Naive thymus-derived CD4-positive, alpha-beta T cell (primary cell): Measurements from ENCODE around the gene CYB561. TPM values are rescaled to one million over a fixed set of nuclear protein-coding genes. Genes with fewer than 3 reads are reported as not detected.

Source experiments
- ATAC-seq: fragments of 150-1000 bp; cut with Tn5 transposase; 2 replicates; pipeline ENCODE4 v1.10.0; 2021; ENCODE audit warnings: mild to moderate bottlenecking, moderate library complexity
- CTCF ChIA-PET: fragments of 350-600 bp; sonication (Branson Sonifier 250); formaldehyde crosslinking; loops from one replicate; lab custom pipeline; 2021; ENCODE audit warnings: antibody characterized with exemption; lab: Charles Lee
- POLR2A ChIA-PET: fragments of 350-600 bp; sonication (Branson Sonifier 250); formaldehyde crosslinking; loops from one replicate; lab custom pipeline; 2021; ENCODE audit warnings: antibody characterized with exemption, inconsistent platforms; lab: Charles Lee
- DNase-seq, 9 donors: peaks; one replicate each; pipeline versions ENCODE4 v3.0.0 to v3.0.0-alpha.2; 2020 to 2022; ENCODE audit warnings: mixed read lengths in 1 of 9
- H3K27ac ChIP-seq: one replicate; pipeline ENCODE4 v1.7.0; 2013; ENCODE audit warnings: mild to moderate bottlenecking, low read depth, low read length, moderate library complexity
- H3K27me3 ChIP-seq, 2 donors: one replicate each; pipeline ENCODE4 v1.7.0; 2013; ENCODE audit warnings: low read length in 2 of 2, mild to moderate bottlenecking in 2 of 2, moderate library complexity in 2 of 2; ENCODE audit not compliant: control insufficient read depth in 2 of 2, insufficient read depth in 2 of 2
- H3K36me3 ChIP-seq, 3 experiments: 1 replicate in 2 of 3; 2 replicates in 1 of 3; pipeline ENCODE4 v1.7.0; 2013; ENCODE audit warnings: low read length in 3 of 3, mild to moderate bottlenecking in 3 of 3, moderate library complexity in 1 of 3; ENCODE audit not compliant: insufficient read depth in 3 of 3, control insufficient read depth in 2 of 3
- H3K4me1 ChIP-seq, 2 donors: one replicate each; pipeline ENCODE4 v1.7.0; 2013; ENCODE audit warnings: low read length in 2 of 2, mild to moderate bottlenecking in 2 of 2, moderate library complexity in 1 of 2; ENCODE audit not compliant: control insufficient read depth in 2 of 2, insufficient read depth in 2 of 2
- H3K4me3 ChIP-seq: 2 replicates; pipeline ENCODE4 v1.7.0; 2013; ENCODE audit warnings: mild to moderate bottlenecking, low read length
- H3K9me3 ChIP-seq, 3 experiments: 1 replicate in 2 of 3; 2 replicates in 1 of 3; pipeline ENCODE4 v1.7.0; 2013; ENCODE audit warnings: low read length in 3 of 3; ENCODE audit not compliant: control insufficient read depth in 2 of 3
- H3K27ac Mint-ChIP-seq, 9 donors: one replicate each; pipeline ENCODE4 v1.8.0; 2020 to 2022; ENCODE audit warnings: mixed read lengths in 9 of 9, mild to moderate bottlenecking in 8 of 9, moderate library complexity in 5 of 9, inconsistent platforms in 2 of 9
- H3K27me3 Mint-ChIP-seq, 5 donors: one replicate each; pipeline ENCODE4 v1.8.0; 2021 to 2022; ENCODE audit warnings: mixed read lengths in 5 of 5, mild to moderate bottlenecking in 1 of 5
- H3K36me3 Mint-ChIP-seq, 5 donors: one replicate each; pipeline ENCODE4 v1.8.0; 2020 to 2022; ENCODE audit warnings: mixed read lengths in 5 of 5, mild to moderate bottlenecking in 3 of 5, inconsistent platforms in 1 of 5
- H3K4me1 Mint-ChIP-seq, 7 donors: one replicate each; pipeline ENCODE4 v1.8.0; 2020 to 2022; ENCODE audit warnings: mixed read lengths in 7 of 7, mild to moderate bottlenecking in 3 of 7, inconsistent platforms in 1 of 7
- H3K4me3 Mint-ChIP-seq, 10 donors: one replicate each; pipeline ENCODE4 v1.8.0; 2020 to 2022; ENCODE audit warnings: mild to moderate bottlenecking in 10 of 10, mixed read lengths in 10 of 10, moderate library complexity in 6 of 10, inconsistent platforms in 2 of 10
- H3K9me3 Mint-ChIP-seq, 11 donors: one replicate each; pipeline ENCODE4 v1.8.0; 2020 to 2022; ENCODE audit warnings: mixed read lengths in 11 of 11, mild to moderate bottlenecking in 4 of 11, inconsistent platforms in 1 of 11, moderate library complexity in 1 of 11
- intact Hi-C, 2 donors: fragments of 100-400 bp; cut with micrococcal nuclease; formaldehyde crosslinking; loops; one replicate each; pipeline ENCODE4 v1.15.1; 2023
- polyA plus RNA-seq, 2 donors: library from polyadenylated mRNA; unstranded; fragments of 300-500 nt; fragmentation: Illumina TruSeq; gene quantifications; one replicate each; pipeline ENCODE4 v1.2.3, GENCODE V29; 2021
- total RNA-seq, 6 experiments: library from RNA in 5 of 6; stranded (reverse) in 5 of 6; gene quantifications; 1 replicate in 5 of 6; 2 replicates in 1 of 6; pipeline ENCODE4 v1.2.3 and lab custom pipeline; 2021 to 2026

CYB561 gene
- total and polyA plus RNA-seq, 7 experiments from 2014 or later, result 1.9 to 20.4 (median 5.4) TPM

DNA sequence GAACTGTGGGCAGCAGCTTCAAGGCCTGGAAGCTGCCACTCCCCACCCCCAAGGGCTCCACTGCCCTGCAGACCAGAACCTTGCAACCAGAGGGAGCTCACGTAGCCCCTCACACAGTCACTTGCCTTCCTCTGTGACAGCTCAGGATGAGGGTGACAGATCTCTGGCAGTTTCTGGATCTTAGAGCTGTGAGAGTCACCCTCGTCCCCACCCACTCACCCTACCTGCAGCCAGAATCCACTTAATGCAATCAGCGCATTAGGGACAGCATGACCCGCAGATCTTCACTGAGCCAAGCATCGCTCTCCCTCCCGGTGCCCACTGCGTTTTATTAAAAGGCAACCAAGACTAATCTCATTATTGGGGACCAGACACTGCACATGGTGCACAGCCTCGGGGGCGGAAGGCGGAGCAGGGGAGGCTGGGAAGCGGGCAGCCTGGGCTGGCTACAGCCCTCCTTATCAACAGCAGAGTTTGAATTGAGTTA lies 3.5 kb downstream of the CYB561 start:
- Mint-ChIP-seq H3K27ac (peak overlapping the region in 5 of 9 donors; percentile 34 to 83 (median 68)), H3K4me3 (no peak overlapping the region), H3K9me3 (peaks cover 0 to 2% (median 0%) of the 10 kb centered on the region in 11 donors), H3K36me3 (peaks cover 0 to 7% (median 0%) of the 10 kb centered on the region in 5 donors), H3K27me3 (peaks cover 0 to 17% (median 0%) of the 10 kb centered on the region in 5 donors), H3K4me1 (peaks cover 27 to 43% (median 36%) of the 10 kb centered on the region in 7 donors)
- intact Hi-C loops, result loop anchor here in 1 of 2 donors (10.0 kb wide), 1 partner anchor 62 kb away; no protein-coding TSS in a partner anchor
- H3K9me3 ChIP-seq, result no peaks in the 10 kb centered on the region
- ChIA-PET POLR2A (interaction anchor here (0.9 to 1.3 kb wide), 3 partner anchors 9 to 16 kb away, joined by 3 to 4 read pairs (median 3); no protein-coding TSS in a partner anchor), CTCF (interaction anchor here (1.1 kb wide), 1 partner anchor 28 kb away, joined by 3 read pairs; no protein-coding TSS in a partner anchor)
- no peaks in the 10 kb centered on the region for H3K27me3 ChIP-seq
- ATAC-seq (no peak), DNase-seq (no peak)
- H3K36me3 ChIP-seq, result no peaks in the 10 kb centered on the region
- H3K4me1 ChIP-seq, result peaks cover 25 to 33% of the 10 kb centered on the region in 2 donors
- H3K4me3 ChIP-seq, result no peak overlapping the region
- H3K27ac ChIP-seq, result no peak overlapping the region

DNA sequence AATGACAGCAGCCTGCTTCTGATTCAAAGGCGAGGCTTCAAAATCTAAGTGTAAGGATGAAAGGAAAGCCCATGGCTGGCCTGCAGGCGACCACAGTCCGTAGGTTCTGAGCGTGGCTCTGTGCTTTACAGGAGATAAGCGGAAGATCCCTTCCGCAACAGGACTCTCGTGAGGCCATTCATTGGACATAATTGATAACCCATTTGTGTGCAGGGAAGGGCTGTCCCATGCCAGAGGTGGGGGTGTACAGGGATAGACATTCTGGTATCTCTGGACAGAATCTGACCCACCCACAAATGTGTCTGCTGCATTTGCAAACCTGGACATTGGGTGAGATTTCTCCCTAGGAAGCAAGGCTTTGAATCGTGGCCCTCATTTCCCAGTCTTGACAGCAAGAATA lies 4.0 kb downstream of the CYB561 start:
- POLR2A ChIA-PET, result interaction anchor here (1.0 kb wide), 1 partner anchor 10 kb away, joined by 3 read pairs; no protein-coding TSS in a partner anchor
- Mint-ChIP-seq H3K36me3 (peaks cover 0 to 5% (median 0%) of the 10 kb centered on the region in 5 donors), H3K4me3 (no peak overlapping the region), H3K27ac (peak overlapping the region in 2 of 9 donors; percentile 68 to 72), H3K4me1 (peaks cover 23 to 41% (median 31%) of the 10 kb centered on the region in 7 donors), H3K9me3 (peaks cover 0 to 2% (median 0%) of the 10 kb centered on the region in 11 donors), H3K27me3 (peaks cover 0 to 17% (median 0%) of the 10 kb centered on the region in 5 donors)
- H3K4me3 ChIP-seq, result no peak overlapping the region
- intact Hi-C loops, result loop anchor here in 1 of 2 donors (10.0 kb wide), 1 partner anchor 63 kb away; no protein-coding TSS in a partner anchor
- ATAC-seq, result no peak
- H3K36me3 ChIP-seq, result no peaks in the 10 kb centered on the region
- CTCF ChIA-PET, result interaction anchor here (1.1 to 1.2 kb wide), 2 partner anchors 16 to 407 kb away, joined by 4 read pairs; no protein-coding TSS in a partner anchor
- peaks cover 20 to 29% of the 10 kb centered on the region in 2 donors for H3K4me1 ChIP-seq
- H3K9me3 ChIP-seq, result no peaks in the 10 kb centered on the region
- no peak for DNase-seq
- H3K27me3 ChIP-seq, result no peaks in the 10 kb centered on the region
- H3K27ac ChIP-seq, result no peak overlapping the region

DNA sequence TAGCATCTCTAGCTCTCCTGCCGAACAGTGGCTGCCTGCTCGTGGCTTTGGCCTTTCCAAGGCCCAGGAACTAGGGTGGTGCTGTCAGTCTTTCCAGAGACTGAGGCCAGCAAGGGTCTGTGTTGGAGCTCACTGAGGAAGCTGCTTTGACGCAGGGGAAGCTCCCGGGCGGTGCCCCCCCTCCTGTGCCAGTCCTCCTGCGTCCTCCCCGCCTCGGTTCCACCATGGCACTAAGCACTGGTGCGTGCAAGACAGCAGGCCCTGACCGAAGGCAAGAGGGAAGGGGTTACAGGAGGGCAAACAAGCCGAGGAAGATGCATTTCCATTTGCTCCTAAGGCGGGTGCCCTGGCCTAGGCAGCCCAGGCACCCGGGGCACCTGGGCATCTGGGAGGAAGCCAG lies 4.5 kb downstream of the CYB561 start:
- Mint-ChIP-seq H3K4me3 (no peak overlapping the region), H3K4me1 (peaks cover 23 to 43% (median 30%) of the 10 kb centered on the region in 7 donors), H3K9me3 (peaks cover 0 to 2% (median 0%) of the 10 kb centered on the region in 11 donors), H3K36me3 (peaks cover 0 to 5% (median 0%) of the 10 kb centered on the region in 5 donors), H3K27me3 (peaks cover 0 to 17% (median 0%) of the 10 kb centered on the region in 5 donors), H3K27ac (peak overlapping the region in 1 of 9 donors; percentile 38)
- ATAC-seq (no peak), DNase-seq (no peak)
- ChIA-PET POLR2A (no interaction called here), CTCF (interaction anchor here (0.7 to 1.2 kb wide), 4 partner anchors 11 to 407 kb away, joined by 3 to 4 read pairs (median 4); no protein-coding TSS in a partner anchor)
- Histone ChIP-seq H3K27me3 (no peaks in the 10 kb centered on the region), H3K27ac (no peak overlapping the region), H3K4me1 (peaks cover 19 to 28% of the 10 kb centered on the region in 2 donors), H3K4me3 (no peak overlapping the region), H3K36me3 (no peaks in the 10 kb centered on the region), H3K9me3 (no peaks in the 10 kb centered on the region)
- intact Hi-C loops, result loop anchor here in 1 of 2 donors (10.0 kb wide), 1 partner anchor 63 kb away; no protein-coding TSS in a partner anchor

DNA sequence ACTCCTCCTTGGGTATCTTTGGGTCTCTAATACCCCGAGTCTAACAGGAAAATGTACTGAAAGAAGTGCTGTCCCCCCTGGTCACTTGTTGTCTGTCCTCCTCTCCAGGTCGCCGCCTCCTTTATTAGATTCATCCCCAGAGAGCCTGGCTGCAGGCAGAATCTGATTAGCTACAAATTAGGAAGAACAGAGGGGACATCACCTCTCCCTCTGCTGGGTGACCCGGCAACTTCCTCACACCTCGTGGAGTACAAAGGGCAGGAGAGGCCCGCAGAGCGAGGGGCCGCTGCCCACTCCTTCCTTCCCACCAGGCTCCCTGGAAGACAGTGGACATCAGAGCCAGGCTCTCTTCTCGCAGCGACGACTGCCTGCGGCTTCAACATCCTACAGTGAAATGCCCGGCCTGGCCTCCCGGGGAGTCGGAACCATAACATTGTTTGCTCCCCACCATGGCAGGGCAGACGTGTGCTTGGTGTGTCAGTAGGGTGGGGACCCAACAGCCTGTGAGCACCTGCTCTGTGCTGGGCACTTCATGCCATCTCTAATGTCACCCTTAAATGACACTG lies 5.3 kb downstream of the CYB561 start:
- H3K4me1 ChIP-seq, result peaks cover 19 to 27% of the 10 kb centered on the region in 2 donors
- no peaks in the 10 kb centered on the region for H3K36me3 ChIP-seq
- POLR2A ChIA-PET, result interaction anchor here (0.8 to 1.3 kb wide), 2 partner anchors 159 to 167 kb away, joined by 3 to 4 read pairs; no protein-coding TSS in a partner anchor
- H3K36me3 Mint-ChIP-seq, result peaks cover 0 to 5% (median 0%) of the 10 kb centered on the region in 5 donors
- no peaks in the 10 kb centered on the region for H3K27me3 ChIP-seq
- peaks cover 23 to 50% (median 30%) of the 10 kb centered on the region in 7 donors for H3K4me1 Mint-ChIP-seq
- no peak overlapping the region for H3K27ac ChIP-seq
- DNase-seq (no peak), ATAC-seq (no peak)
- H3K4me3 ChIP-seq, result no peak overlapping the region
- H3K9me3 Mint-ChIP-seq, result peaks cover 0 to 2% (median 0%) of the 10 kb centered on the region in 11 donors
- H3K4me3 Mint-ChIP-seq, result peak overlapping the region in 4 of 10 donors; percentile 37 to 74 (median 62)
- H3K27ac Mint-ChIP-seq, result peak overlapping the region in 6 of 9 donors; percentile 28 to 93 (median 84)
- intact Hi-C loops, result loop anchor here in 1 of 2 donors (10.0 kb wide), 1 partner anchor 64 kb away; no protein-coding TSS in a partner anchor
- peaks cover 0 to 17% (median 0%) of the 10 kb centered on the region in 5 donors for H3K27me3 Mint-ChIP-seq
- CTCF ChIA-PET, result interaction anchor here (0.7 to 1.2 kb wide), 4 partner anchors 12 to 408 kb away, joined by 3 to 4 read pairs (median 4); no protein-coding TSS in a partner anchor
- no peaks in the 10 kb centered on the region for H3K9me3 ChIP-seq

DNA sequence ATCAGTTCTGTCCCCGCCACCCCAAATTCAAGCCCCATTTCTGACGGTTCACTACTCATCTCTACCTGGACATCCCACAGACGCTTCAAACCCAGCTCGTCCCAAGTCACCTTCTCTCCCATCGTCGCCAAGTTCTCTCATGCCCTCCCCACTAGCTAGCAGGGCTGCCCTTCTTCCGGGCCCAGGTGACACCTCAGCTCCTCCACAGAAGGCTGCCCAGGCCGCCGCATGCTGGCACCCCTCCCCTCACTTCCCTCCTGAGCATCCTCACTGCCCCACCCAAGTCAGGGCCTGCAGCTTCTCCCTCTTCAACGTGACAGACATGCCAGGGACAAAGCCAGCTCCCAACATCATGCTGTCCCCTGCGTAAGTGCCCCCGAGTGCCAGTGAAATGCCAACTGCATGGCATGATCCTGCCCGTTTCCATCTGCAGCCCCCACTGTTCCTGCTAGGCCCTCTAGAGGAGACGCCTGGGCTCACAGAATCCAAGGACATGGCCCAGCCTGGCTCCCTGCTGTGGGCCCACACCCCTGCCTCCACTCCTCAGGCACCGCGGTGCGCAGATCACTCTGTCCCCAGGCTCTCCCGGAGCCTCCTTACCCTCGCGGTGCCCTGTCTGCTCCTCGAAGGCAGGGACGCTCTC lies 5.9 kb downstream of the CYB561 start:
- ChIA-PET POLR2A (interaction anchor here (0.7 to 1.4 kb wide), 4 partner anchors 9 to 168 kb away, joined by 3 to 4 read pairs (median 3); no protein-coding TSS in a partner anchor), CTCF (interaction anchor here (1.1 to 1.4 kb wide), 2 partner anchors 14 to 40 kb away, joined by 5 to 6 read pairs; no protein-coding TSS in a partner anchor)
- peak; percentile 37 for ATAC-seq
- H3K9me3 Mint-ChIP-seq, result peaks cover 0 to 2% (median 0%) of the 10 kb centered on the region in 11 donors
- H3K36me3 ChIP-seq, result no peaks in the 10 kb centered on the region
- H3K27me3 ChIP-seq, result no peaks in the 10 kb centered on the region
- intact Hi-C loops, result loop anchor here in 1 of 2 donors (10.0 kb wide), 1 partner anchor 65 kb away; no protein-coding TSS in a partner anchor
- peaks cover 19 to 27% of the 10 kb centered on the region in 2 donors for H3K4me1 ChIP-seq
- no peak overlapping the region for H3K27ac ChIP-seq
- H3K36me3 Mint-ChIP-seq, result peaks cover 0 to 5% (median 0%) of the 10 kb centered on the region in 5 donors
- no peak for DNase-seq
- H3K4me1 Mint-ChIP-seq, result peaks cover 22 to 54% (median 30%) of the 10 kb centered on the region in 7 donors
- H3K9me3 ChIP-seq, result no peaks in the 10 kb centered on the region
- H3K27ac Mint-ChIP-seq, result peak overlapping the region; percentile 77 to 93 (median 86)
- H3K4me3 ChIP-seq, result peak overlapping the region; percentile 8
- peak overlapping the region; percentile 37 to 79 (median 64) for H3K4me3 Mint-ChIP-seq
- peaks cover 0 to 16% (median 0%) of the 10 kb centered on the region in 5 donors for H3K27me3 Mint-ChIP-seq
